NT2/D1 (cell line): Measurements from ENCODE around the gene HS3ST2.

Experiments
- YY1 ChIP-seq: IDR thresholded peaks from 2 replicates; pipeline ENCODE4 v1.6.1; 2011; ENCODE audit not compliant: insufficient read length, insufficient read depth
- ZNF274 ChIP-seq: IDR thresholded peaks from 2 replicates; pipeline ENCODE4 v1.6.1; 2011; ENCODE audit warnings: mild to moderate bottlenecking, low read depth, low read length

DNA sequence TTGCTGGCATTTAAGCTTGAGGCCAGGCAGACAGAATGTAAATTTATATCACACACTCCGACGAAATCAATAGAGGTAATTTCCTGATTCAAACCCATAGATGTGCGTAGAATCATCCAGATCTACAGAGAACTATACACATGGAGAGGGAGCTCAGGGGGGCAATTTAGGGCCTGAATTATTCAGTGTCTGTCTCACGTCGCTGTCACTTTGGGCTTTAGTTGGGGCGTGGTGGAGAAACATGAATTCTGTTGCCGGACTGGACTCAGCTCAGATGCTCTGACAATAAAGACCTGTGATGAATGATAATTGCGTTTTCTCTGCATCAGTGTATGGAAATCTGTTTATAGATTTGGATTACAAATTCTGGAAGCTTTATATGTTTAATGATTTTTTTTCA lies 32.5 kb upstream of the HS3ST2 start:
- TF ChIP-seq YY1 (no peak), ZNF274 (no peak)
